ENCODE measurements around the gene GATC.
"Not testable (repeated sequence)": the region's sequence is repeated elsewhere in the genome, so short reads cannot be mapped to it uniquely, and the experiment has no call there.

Gene GATC

GRCh38 chr12:120470150-120470784 lies 24.0 kb downstream of the GATC start:
- DNase-seq, result peak in 1 of 6 experiments; percentile 27

GRCh38 chr12:120472521-120472920 lies 26.3 kb downstream of the GATC start:
- DNase-seq, result no peak

GRCh38 chr12:120473807-120474615 lies 27.8 kb downstream of the GATC start:
- no peak for DNase-seq

GRCh38 chr12:120474616-120474960 lies 28.3 kb downstream of the GATC start:
- DNase-seq, result no peak

- no peak for DNase-seq
Measured at GRCh38 chr12:120475643-120476042, 29.4 kb downstream of the GATC start.

- no peak for DNase-seq
Measured at GRCh38 chr12:120479458-120479857, 33.2 kb downstream of the GATC start.

GRCh38 chr12:120480211-120480610 lies 34.0 kb downstream of the GATC start:
- DNase-seq, result no peak

- no peak for DNase-seq
Measured at GRCh38 chr12:120481022-120481767, 35.0 kb downstream of the GATC start.

- DNase-seq, result no peak
Measured at GRCh38 chr12:120483621-120484020, 37.4 kb downstream of the GATC start.

- no peak for DNase-seq
Measured at GRCh38 chr12:120485961-120486881, 40.0 kb downstream of the GATC start.

- not testable (repeated sequence) for DNase-seq
Measured at GRCh38 chr12:120487552-120487951, 41.3 kb downstream of the GATC start.

- no peak for DNase-seq
Measured at GRCh38 chr12:120488057-120488640, 41.9 kb downstream of the GATC start.

GRCh38 chr12:120489018-120489417 lies 42.8 kb downstream of the GATC start:
- no peak for DNase-seq

- no peak for DNase-seq
Measured at GRCh38 chr12:120490325-120490724, 44.1 kb downstream of the GATC start.

GRCh38 chr12:120490833-120491512 lies 44.7 kb downstream of the GATC start:
- no peak for DNase-seq

- DNase-seq, result no peak
Measured at GRCh38 chr12:120495186-120495730, 49.0 kb downstream of the GATC start.

GRCh38 chr12:120495731-120496412 lies 49.6 kb downstream of the GATC start, which contains the start of gene DYNLL1:
Gene DYNLL1, plus strand, starts transcription at chr12:120496113. Its CDS starts 309 bp downstream, at chr12:120496422.
- peak; percentile 91 to 98 (median 96) for DNase-seq

- DNase-seq, result peak; percentile 21 to 59 (median 48)
Measured at GRCh38 chr12:120496413-120497340, 50.4 kb downstream of the GATC start.

- DNase-seq, result no peak
Measured at GRCh38 chr12:120497524-120498150, 51.4 kb downstream of the GATC start.

Data from stimulated activated naive CD4-positive, alpha-beta T cell (primary cell).